Loucy (cell line): ENCODE measurements around the gene MTREX.

Experiments
- H2AFZ ChIP-seq: fragments of 200-600 bp; sonication (generic); 2 replicates; pipeline ENCODE4 v1.6.0; 2016; ENCODE audit warnings: antibody characterized with exemption, mild to moderate bottlenecking, low read length, moderate library complexity
- H3F3A ChIP-seq: fragments of 200-600 bp; 2 replicates; pipeline ENCODE4 v1.6.0; 2016; ENCODE audit warnings: antibody characterized with exemption, low read depth, mild to moderate bottlenecking
- H3K27me3 ChIP-seq: fragments of 200-600 bp; sonication (generic); 2 replicates; pipeline ENCODE4 v1.6.1; 2014; ENCODE audit warnings: low read length, mild to moderate bottlenecking; ENCODE audit not compliant: insufficient read depth, poor library complexity, severe bottlenecking
- H3K36me3 ChIP-seq: fragments of 200-600 bp; sonication (generic); 2 replicates; pipeline ENCODE4 v1.6.1; 2016; ENCODE audit warnings: low read length; ENCODE audit not compliant: insufficient read depth
- H3K4me1 ChIP-seq: fragments of 200-600 bp; sonication (generic); 2 replicates; pipeline ENCODE4 v1.5.1; 2014; ENCODE audit warnings: low read length, mild to moderate bottlenecking; ENCODE audit not compliant: insufficient read depth, poor library complexity, severe bottlenecking
- H3K4me2 ChIP-seq: fragments of 200-600 bp; sonication (generic); 2 replicates; pipeline ENCODE4 v1.6.0; 2014; ENCODE audit warnings: antibody characterized with exemption, low read length, low read depth, mild to moderate bottlenecking; ENCODE audit not compliant: poor library complexity, severe bottlenecking
- H3K4me3 ChIP-seq: fragments of 200-600 bp; sonication (generic); 2 replicates; pipeline ENCODE4 v1.5.1; 2014; ENCODE audit warnings: low read length, mild to moderate bottlenecking, mixed read lengths; ENCODE audit not compliant: poor library complexity, severe bottlenecking
- H3K79me2 ChIP-seq: fragments of 200-600 bp; sonication (generic); 2 replicates; pipeline ENCODE4 v1.6.1; 2014; ENCODE audit warnings: low read length; ENCODE audit not compliant: insufficient read depth
- H3K9ac ChIP-seq: fragments of 200-600 bp; sonication (generic); 2 replicates; pipeline ENCODE4 v1.6.0; 2014; ENCODE audit warnings: mild to moderate bottlenecking, low read depth, low read length, moderate library complexity; ENCODE audit not compliant: poor library complexity, severe bottlenecking
- H3K9me2 ChIP-seq: fragments of 200-600 bp; sonication (generic); replicated peaks from 2 replicates; pipeline ENCODE4 v1.6.1; 2016; ENCODE audit warnings: low read depth, low read length, mixed read lengths
- H3K9me3 ChIP-seq: fragments of 200-600 bp; sonication (generic); 2 replicates; pipeline ENCODE4 v1.6.1; 2014; ENCODE audit warnings: mild to moderate bottlenecking, antibody characterized with exemption, low read length, low read depth; ENCODE audit not compliant: insufficient read depth
- H4K20me1 ChIP-seq: fragments of 200-600 bp; sonication (generic); 2 replicates; pipeline ENCODE4 v1.6.0; 2014; ENCODE audit warnings: antibody characterized with exemption, low read length, mild to moderate bottlenecking; ENCODE audit not compliant: insufficient read depth, poor library complexity, severe bottlenecking
- EZH2phosphoT487 ChIP-seq: fragments of 200-600 bp; IDR thresholded peaks from 2 replicates; pipeline ENCODE4 v1.6.1; 2018; ENCODE audit warnings: antibody characterized with exemption, mild to moderate bottlenecking, moderate library complexity, borderline replicate concordance
- TF ChIP-seq, protein P1 (sequence below): fragments of 200-600 bp; sonication (generic); conservative IDR thresholded peaks from 2 replicates; pipeline ENCODE4 v1.5.1; 2014; ENCODE audit warnings: mild to moderate bottlenecking, antibody characterized with exemption, low read length

Gene MTREX

DNA sequence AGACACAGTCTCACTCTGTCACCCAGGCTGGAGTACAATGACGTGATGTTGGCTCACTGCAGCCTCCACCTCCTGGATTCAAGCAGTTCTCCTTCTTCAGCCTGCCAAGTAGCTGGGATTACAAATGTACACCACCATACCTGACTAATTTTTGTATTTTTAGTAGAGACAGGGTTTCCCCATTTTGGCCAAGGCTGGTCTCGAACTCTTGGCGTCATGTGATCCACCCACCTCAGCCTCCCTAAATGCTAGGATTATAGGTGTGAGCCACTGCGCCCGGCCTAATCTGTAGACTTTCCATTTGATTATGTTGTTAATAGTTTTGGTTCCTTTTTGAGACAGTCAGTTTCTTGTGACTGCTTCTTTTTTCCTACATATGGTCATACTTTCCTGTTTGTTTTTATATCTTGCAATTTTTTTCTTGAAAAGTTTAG, 31.0 kb downstream of the MTREX start:
- H3K9me2 ChIP-seq: no peaks in the 10 kb centered on the region
- H3F3A ChIP-seq: no peaks in the 10 kb centered on the region
- no peaks in the 10 kb centered on the region for H3K27me3 ChIP-seq
- H4K20me1 ChIP-seq: peaks cover 36% of the 10 kb centered on the region
- no peak overlapping the region for H3K4me2 ChIP-seq
- no peak overlapping the region for H3K9ac ChIP-seq
- H3K36me3 ChIP-seq: peaks cover 61% of the 10 kb centered on the region
- no peak overlapping the region for H2AFZ ChIP-seq
- no peaks in the 10 kb centered on the region for H3K4me1 ChIP-seq
- H3K79me2 ChIP-seq: peaks cover 62% of the 10 kb centered on the region
- no peak overlapping the region for H3K4me3 ChIP-seq
- no peak for TF ChIP-seq EZH2phosphoT487
- TF ChIP-seq, protein P1, sequence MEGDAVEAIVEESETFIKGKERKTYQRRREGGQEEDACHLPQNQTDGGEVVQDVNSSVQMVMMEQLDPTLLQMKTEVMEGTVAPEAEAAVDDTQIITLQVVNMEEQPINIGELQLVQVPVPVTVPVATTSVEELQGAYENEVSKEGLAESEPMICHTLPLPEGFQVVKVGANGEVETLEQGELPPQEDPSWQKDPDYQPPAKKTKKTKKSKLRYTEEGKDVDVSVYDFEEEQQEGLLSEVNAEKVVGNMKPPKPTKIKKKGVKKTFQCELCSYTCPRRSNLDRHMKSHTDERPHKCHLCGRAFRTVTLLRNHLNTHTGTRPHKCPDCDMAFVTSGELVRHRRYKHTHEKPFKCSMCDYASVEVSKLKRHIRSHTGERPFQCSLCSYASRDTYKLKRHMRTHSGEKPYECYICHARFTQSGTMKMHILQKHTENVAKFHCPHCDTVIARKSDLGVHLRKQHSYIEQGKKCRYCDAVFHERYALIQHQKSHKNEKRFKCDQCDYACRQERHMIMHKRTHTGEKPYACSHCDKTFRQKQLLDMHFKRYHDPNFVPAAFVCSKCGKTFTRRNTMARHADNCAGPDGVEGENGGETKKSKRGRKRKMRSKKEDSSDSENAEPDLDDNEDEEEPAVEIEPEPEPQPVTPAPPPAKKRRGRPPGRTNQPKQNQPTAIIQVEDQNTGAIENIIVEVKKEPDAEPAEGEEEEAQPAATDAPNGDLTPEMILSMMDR: no peak
- no peaks in the 10 kb centered on the region for H3K9me3 ChIP-seq

DNA sequence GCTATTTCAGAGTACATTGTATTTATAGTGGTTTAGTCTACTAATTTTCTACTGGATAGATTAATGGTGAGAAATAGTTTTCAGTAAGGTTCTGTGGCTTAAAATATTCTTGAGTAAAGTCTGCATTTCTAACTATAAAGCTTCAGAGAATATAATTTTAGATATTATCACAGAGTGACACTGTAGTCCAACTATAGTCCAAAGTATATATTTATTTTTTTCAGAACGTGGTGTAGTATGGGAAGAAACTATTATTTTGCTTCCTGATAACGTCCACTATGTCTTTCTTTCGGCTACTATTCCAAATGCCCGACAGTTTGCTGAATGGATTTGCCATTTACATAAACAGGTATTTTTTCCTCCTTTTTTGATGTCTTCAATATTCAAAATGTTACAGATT, 35.3 kb downstream of the MTREX start:
- Histone ChIP-seq H3K4me3 (no peak overlapping the region), H3K27me3 (no peaks in the 10 kb centered on the region), H3K79me2 (peaks cover 22% of the 10 kb centered on the region), H3F3A (no peaks in the 10 kb centered on the region), H3K36me3 (peaks cover 83% of the 10 kb centered on the region), H4K20me1 (peaks cover 8% of the 10 kb centered on the region), H3K9me2 (no peaks in the 10 kb centered on the region), H3K4me1 (no peaks in the 10 kb centered on the region), H3K9ac (no peak overlapping the region), H2AFZ (no peak overlapping the region), H3K9me3 (no peaks in the 10 kb centered on the region; the same call in 1 of the 2 replicates), H3K4me2 (no peak overlapping the region)
- TF ChIP-seq, protein P1: no peak
- no peak for TF ChIP-seq EZH2phosphoT487

DNA sequence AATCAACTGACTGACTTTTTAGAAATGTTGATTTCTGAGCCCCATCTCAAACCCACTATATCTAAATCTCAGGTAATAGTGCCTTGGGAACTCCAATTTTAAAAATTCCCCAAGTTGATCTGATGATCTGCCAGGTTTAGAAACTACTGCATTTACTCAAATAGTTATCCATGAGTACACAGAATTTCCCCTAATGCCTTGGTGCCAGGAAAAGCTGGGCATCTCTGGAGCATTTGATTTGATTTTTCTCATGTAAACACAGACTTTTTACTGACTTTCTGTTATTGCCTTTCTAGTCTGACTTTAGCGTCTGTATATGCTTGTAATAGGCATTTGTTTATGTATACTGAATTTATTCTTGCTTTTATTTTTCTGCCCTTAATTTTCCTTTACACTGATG, 35.8 kb downstream of the MTREX start:
- H3K4me2 ChIP-seq: no peak overlapping the region
- no peak overlapping the region for H3K4me3 ChIP-seq
- no peaks in the 10 kb centered on the region for H3F3A ChIP-seq
- H3K9me3 ChIP-seq: no peaks in the 10 kb centered on the region; the same call in 1 of the 2 replicates
- peaks cover 19% of the 10 kb centered on the region for H3K79me2 ChIP-seq
- no peaks in the 10 kb centered on the region for H3K9me2 ChIP-seq
- H3K9ac ChIP-seq: no peak overlapping the region
- peaks cover 88% of the 10 kb centered on the region for H3K36me3 ChIP-seq
- TF ChIP-seq, protein P1: no peak
- TF ChIP-seq EZH2phosphoT487: no peak
- no peaks in the 10 kb centered on the region for H3K4me1 ChIP-seq
- no peaks in the 10 kb centered on the region for H3K27me3 ChIP-seq
- peaks cover 4% of the 10 kb centered on the region for H4K20me1 ChIP-seq
- H2AFZ ChIP-seq: no peak overlapping the region
